Measurements from ENCODE around the gene FOXK1. TPM values are rescaled to one million over a fixed set of nuclear protein-coding genes. Genes with fewer than 3 reads are reported as not detected.
"Not testable (repeated sequence)": the region's sequence is repeated elsewhere in the genome, so short reads cannot be mapped to it uniquely, and the experiment has no call there.

Gene FOXK1
- total RNA-seq, 1 donor = 22.6 TPM

- no peak for DNase-seq (ENCODE audit: low read depth in 2 of 3, low spot score in 2 of 3)
These were observed 16.4 kb upstream of the FOXK1 start for GRCh38 chr7:4665661-4666060.

GRCh38 chr7:4667776-4668509 lies 14.2 kb upstream of the FOXK1 start:
- DNase-seq (ENCODE audit: low read depth in 2 of 3, low spot score in 2 of 3) = no peak

GRCh38 chr7:4668510-4668847 lies 13.6 kb upstream of the FOXK1 start:
- no peak for DNase-seq (ENCODE audit: low read depth in 2 of 3, low spot score in 2 of 3)

- no peak for DNase-seq (ENCODE audit: low read depth in 2 of 3, low spot score in 2 of 3)
These were observed 11.3 kb upstream of the FOXK1 start for GRCh38 chr7:4670791-4671190.

GRCh38 chr7:4675771-4676367 lies 6.2 kb upstream of the FOXK1 start:
- no peak for DNase-seq (ENCODE audit: low read depth in 2 of 3, low spot score in 2 of 3)

- not testable (repeated sequence) for DNase-seq (ENCODE audit: low read depth in 2 of 3, low spot score in 2 of 3)
These were observed 4.6 kb upstream of the FOXK1 start for GRCh38 chr7:4677518-4677917.

- peak in 1 of 3 donors; percentile 48 for DNase-seq (ENCODE audit: low read depth in 2 of 3, low spot score in 2 of 3)
These were observed 760 bp upstream of the FOXK1 start for GRCh38 chr7:4681218-4681851.

- no peak for DNase-seq (ENCODE audit: low read depth in 2 of 3, low spot score in 2 of 3)
These were observed 537 bp downstream of the FOXK1 start for GRCh38 chr7:4682621-4683042.

- DNase-seq (ENCODE audit: low read depth in 2 of 3, low spot score in 2 of 3) = no peak
These were observed 1.2 kb downstream of the FOXK1 start for GRCh38 chr7:4683043-4683883.

GRCh38 chr7:4683884-4684565 lies 1.9 kb downstream of the FOXK1 start:
- DNase-seq (ENCODE audit: low read depth in 2 of 3, low spot score in 2 of 3) = peak in 2 of 3 donors; percentile 39 to 47

GRCh38 chr7:4684846-4685245 lies 2.8 kb downstream of the FOXK1 start:
- no peak for DNase-seq (ENCODE audit: low read depth in 2 of 3, low spot score in 2 of 3)

GRCh38 chr7:4685676-4686075 lies 3.6 kb downstream of the FOXK1 start:
- not testable (repeated sequence) for DNase-seq (ENCODE audit: low read depth in 2 of 3, low spot score in 2 of 3)

GRCh38 chr7:4687956-4688355 lies 5.9 kb downstream of the FOXK1 start:
- no peak for DNase-seq (ENCODE audit: low read depth in 2 of 3, low spot score in 2 of 3)

- no peak for DNase-seq (ENCODE audit: low read depth in 2 of 3, low spot score in 2 of 3)
These were observed 7.1 kb downstream of the FOXK1 start for GRCh38 chr7:4689151-4689550.

GRCh38 chr7:4689668-4690067 lies 7.6 kb downstream of the FOXK1 start:
- no peak for DNase-seq (ENCODE audit: low read depth in 2 of 3, low spot score in 2 of 3)

GRCh38 chr7:4690953-4691856 lies 9.1 kb downstream of the FOXK1 start:
- no peak for DNase-seq (ENCODE audit: low read depth in 2 of 3, low spot score in 2 of 3)

- DNase-seq (ENCODE audit: low read depth in 2 of 3, low spot score in 2 of 3) = no peak
These were observed 10.0 kb downstream of the FOXK1 start for GRCh38 chr7:4692055-4692454.

GRCh38 chr7:4692622-4693021 lies 10.5 kb downstream of the FOXK1 start:
- not testable (repeated sequence) for DNase-seq (ENCODE audit: low read depth in 2 of 3, low spot score in 2 of 3)

GRCh38 chr7:4693152-4693551 lies 11.1 kb downstream of the FOXK1 start:
- DNase-seq (ENCODE audit: low read depth in 2 of 3, low spot score in 2 of 3) = no peak

- no peak for DNase-seq (ENCODE audit: low read depth in 2 of 3, low spot score in 2 of 3)
These were observed 11.7 kb downstream of the FOXK1 start for GRCh38 chr7:4693749-4694148.

Measured in hematopoietic multipotent progenitor cell (in vitro differentiated cells).